Thyroid gland (tissue), 4 donors: ENCODE results near the gene PPM1H. TPM values are rescaled to one million over a fixed set of nuclear protein-coding genes. Genes with fewer than 3 reads are reported as not detected.
"Not testable (repeated sequence)": the region's sequence is repeated elsewhere in the genome, so short reads cannot be mapped to it uniquely, and the experiment has no call there.

Experiments used
- DNase-seq, 2 donors: peaks; one replicate each; pipeline ENCODE4 v3.0.0-alpha.2; 2019
- H3K27ac ChIP-seq, 3 donors: fragments of 200-600 bp; sonication (generic); 1 replicate in 2 of 3; 2 replicates in 1 of 3; pipeline ENCODE4 v1.5.1; 2016 to 2019; ENCODE audit warnings: mild to moderate bottlenecking in 1 of 3, moderate library complexity in 1 of 3
- H3K27me3 ChIP-seq: fragments of 200-600 bp; sonication (generic); one replicate; pipeline ENCODE4 v1.5.1; 2019
- H3K36me3 ChIP-seq, 2 donors: fragments of 200-600 bp; sonication (generic); one replicate each; pipeline ENCODE4 v1.5.1; 2016 to 2019
- H3K4me1 ChIP-seq, 2 donors: fragments of 200-600 bp; sonication (generic); one replicate each; pipeline ENCODE4 v1.5.1; 2017 to 2019
- H3K4me3 ChIP-seq, 3 donors: fragments of 200-600 bp; sonication (generic); replicated peaks in 1 of 3; 1 replicate in 2 of 3; 2 replicates in 1 of 3; pipeline ENCODE4 v1.5.1; 2016; ENCODE audit warnings: mild to moderate bottlenecking in 1 of 3
- H3K9me3 ChIP-seq: fragments of 200-600 bp; sonication (generic); one replicate; pipeline ENCODE4 v1.5.1; 2017
- POLR2A ChIP-seq, 2 donors: fragments of 450-650 bp; IDR thresholded peaks; one replicate each; pipeline ENCODE4 v1.6.1; 2017; ENCODE audit warnings: antibody characterized with exemption in 2 of 2, mild to moderate bottlenecking in 2 of 2, moderate library complexity in 1 of 2
- WGBS, 2 donors: methylation state at CpG; one replicate each; pipeline ENCODE4 v1.1.5; 2017; 5-methylcytosine and 5-hydroxymethylcytosine counted together
- intact Hi-C: fragments of 100-400 bp; cut with DNase I; formaldehyde crosslinking; loops from one replicate; pipeline ENCODE4 v1.15.1; 2023
- total RNA-seq, 4 donors: library from RNA; depleted of rRNA; stranded (reverse); fragments of >200 nt; gene quantifications; one replicate each; pipeline ENCODE4 v1.2.3, GENCODE V29; 2016
- TF ChIP-seq, protein P1 (sequence below), 6 experiments: fragments of 200-600 bp in 3 of 6; fragments of 450-650 bp in 3 of 6; sonication (generic) in 3 of 6; IDR thresholded peaks; one replicate each; pipeline ENCODE4 v1.5.1; 2016 to 2019; ENCODE audit warnings: antibody characterized with exemption in 6 of 6, mild to moderate bottlenecking in 2 of 6, inconsistent platforms in 1 of 6, moderate library complexity in 1 of 6

PPM1H gene
- total RNA-seq, 4 donors from 2014 or later: 3.9 to 12.7 (median 9.0) TPM

GRCh38 chr12:62827042-62827441 lies 107.9 kb downstream of the PPM1H start:
- WGBS, 2 donors: 96 to 97% methylated on average over 2 of the region's 2 CpGs
- TF ChIP-seq POLR2A (IDR thresholded peaks at IDR 0.05): no peak
- TF ChIP-seq, protein P1, sequence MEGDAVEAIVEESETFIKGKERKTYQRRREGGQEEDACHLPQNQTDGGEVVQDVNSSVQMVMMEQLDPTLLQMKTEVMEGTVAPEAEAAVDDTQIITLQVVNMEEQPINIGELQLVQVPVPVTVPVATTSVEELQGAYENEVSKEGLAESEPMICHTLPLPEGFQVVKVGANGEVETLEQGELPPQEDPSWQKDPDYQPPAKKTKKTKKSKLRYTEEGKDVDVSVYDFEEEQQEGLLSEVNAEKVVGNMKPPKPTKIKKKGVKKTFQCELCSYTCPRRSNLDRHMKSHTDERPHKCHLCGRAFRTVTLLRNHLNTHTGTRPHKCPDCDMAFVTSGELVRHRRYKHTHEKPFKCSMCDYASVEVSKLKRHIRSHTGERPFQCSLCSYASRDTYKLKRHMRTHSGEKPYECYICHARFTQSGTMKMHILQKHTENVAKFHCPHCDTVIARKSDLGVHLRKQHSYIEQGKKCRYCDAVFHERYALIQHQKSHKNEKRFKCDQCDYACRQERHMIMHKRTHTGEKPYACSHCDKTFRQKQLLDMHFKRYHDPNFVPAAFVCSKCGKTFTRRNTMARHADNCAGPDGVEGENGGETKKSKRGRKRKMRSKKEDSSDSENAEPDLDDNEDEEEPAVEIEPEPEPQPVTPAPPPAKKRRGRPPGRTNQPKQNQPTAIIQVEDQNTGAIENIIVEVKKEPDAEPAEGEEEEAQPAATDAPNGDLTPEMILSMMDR (IDR thresholded peaks at IDR 0.05): no peak
- no peak overlapping the region for H3K27ac ChIP-seq
- H3K9me3 ChIP-seq: no peaks in the 10 kb centered on the region
- H3K4me1 ChIP-seq: no peaks in the 10 kb centered on the region
- no peaks in the 10 kb centered on the region for H3K36me3 ChIP-seq
- no peak for DNase-seq
- H3K27me3 ChIP-seq: no peaks in the 10 kb centered on the region
- no peak overlapping the region for H3K4me3 ChIP-seq
- intact Hi-C loops: no loop called here

DNA sequence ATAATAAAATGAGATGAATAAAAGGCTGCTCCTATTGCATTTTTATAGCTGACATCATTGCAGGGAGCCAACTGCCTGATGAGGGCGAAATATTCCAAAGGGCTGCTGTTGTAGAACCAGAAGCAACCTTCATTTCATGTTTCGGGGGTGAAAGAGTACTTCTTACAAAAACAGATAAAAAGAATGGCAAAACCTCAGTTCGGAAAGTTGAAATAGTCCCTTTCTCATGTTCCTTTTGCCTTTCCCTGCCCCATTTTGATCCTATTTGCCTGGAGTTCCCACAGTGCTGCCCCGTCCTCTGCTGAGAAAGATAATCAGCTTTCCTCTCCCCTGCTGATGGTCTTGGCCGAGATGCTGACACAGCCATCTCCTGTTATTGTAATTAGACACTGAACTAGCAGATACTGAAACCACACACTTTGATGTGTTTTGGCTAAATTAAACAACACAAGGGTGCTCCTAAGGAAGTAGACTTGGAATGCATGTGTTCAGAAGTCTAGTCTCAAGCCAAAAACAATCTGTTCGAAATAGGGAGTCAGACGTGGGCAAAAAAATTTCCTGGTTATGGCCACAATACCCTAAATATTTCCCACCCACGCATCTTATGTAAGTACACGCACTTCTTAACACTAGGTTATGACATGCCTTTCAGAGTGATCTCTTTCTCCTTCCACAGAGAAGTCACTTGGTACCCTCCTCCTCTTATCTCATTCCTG lies 117.2 kb downstream of the PPM1H start:
- H3K27ac ChIP-seq: no peak overlapping the region
- no peaks in the 10 kb centered on the region for H3K9me3 ChIP-seq
- H3K4me1 ChIP-seq: peaks cover 0 to 5% of the 10 kb centered on the region in 2 donors
- H3K27me3 ChIP-seq: no peaks in the 10 kb centered on the region
- no peaks in the 10 kb centered on the region for H3K36me3 ChIP-seq
- WGBS, 2 donors: 61 to 63% methylated on average over 9 of the region's 9 CpGs
- H3K4me3 ChIP-seq: no peak overlapping the region
- DNase-seq: no peak
- intact Hi-C loops: no loop called here
- TF ChIP-seq, protein P1 (IDR thresholded peaks at IDR 0.05): no peak
- no peak for TF ChIP-seq POLR2A (IDR thresholded peaks at IDR 0.05)

DNA sequence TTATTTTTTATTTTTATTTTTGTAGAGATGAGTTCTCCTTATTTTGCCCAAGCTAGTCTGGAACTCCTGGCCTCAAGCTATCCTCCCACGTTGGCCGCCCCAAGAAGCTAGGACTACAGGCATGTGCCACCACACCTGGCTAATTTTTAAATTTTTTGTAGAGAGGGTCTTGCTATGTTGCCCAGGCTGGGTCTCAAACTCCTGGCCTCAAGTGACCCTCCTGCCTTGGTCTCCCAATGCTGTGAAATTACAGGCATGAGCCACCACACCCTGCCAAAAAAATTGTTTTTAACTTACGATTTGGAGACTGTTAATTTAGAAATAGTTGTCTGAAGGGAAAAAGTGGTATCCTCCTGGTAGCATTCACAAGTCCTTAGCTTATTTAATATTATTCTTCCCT lies 120.7 kb downstream of the PPM1H start:
- Histone ChIP-seq H3K27ac (no peak overlapping the region), H3K4me1 (peaks cover 0 to 5% of the 10 kb centered on the region in 2 donors), H3K4me3 (no peak overlapping the region), H3K36me3 (no peaks in the 10 kb centered on the region), H3K9me3 (no peaks in the 10 kb centered on the region), H3K27me3 (no peaks in the 10 kb centered on the region)
- DNase-seq: no peak
- TF ChIP-seq, protein P1 (IDR thresholded peaks at IDR 0.05): no peak
- no peak for TF ChIP-seq POLR2A (IDR thresholded peaks at IDR 0.05)
- intact Hi-C loops: no loop called here
- WGBS, 2 donors: 97 to 98% methylated on average over 3 of the region's 3 CpGs

DNA sequence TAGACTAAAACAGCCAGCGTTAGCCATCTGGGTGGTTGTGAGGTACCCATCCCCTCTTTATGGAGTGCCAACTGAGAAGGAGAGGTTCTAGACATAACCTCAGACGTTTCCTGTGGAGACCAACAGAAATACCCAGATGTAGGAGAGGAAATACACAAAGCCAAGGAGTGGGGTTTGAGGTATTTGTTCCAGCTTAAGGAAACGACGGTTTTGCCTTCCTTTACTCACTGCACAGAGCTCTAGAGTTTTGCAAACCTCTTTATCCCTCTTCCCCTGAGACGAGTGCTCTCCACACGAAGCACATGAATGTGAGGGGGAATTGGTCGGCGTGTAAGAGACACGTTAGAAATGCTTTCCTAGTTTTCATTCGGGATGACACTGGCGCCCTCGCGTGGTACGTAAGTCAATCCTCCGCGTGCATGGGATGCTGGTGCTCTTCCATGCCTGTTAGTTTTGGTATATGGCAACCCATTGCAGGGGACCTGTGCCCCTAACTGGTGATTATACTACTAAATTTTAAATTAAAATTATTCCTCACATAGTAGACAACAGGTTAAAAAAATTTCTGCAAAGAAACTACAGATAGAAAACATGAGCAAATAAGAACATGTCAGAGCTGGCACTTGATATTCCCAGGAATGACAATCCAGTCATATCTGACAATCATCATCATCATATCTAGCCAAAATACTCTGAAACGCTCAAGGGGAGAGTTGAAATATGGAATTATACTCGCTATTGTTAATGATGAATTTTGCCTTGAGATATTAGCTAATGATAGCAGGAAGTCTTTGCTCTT lies 121.7 kb downstream of the PPM1H start:
- H3K4me1 ChIP-seq: peaks cover 0 to 5% of the 10 kb centered on the region in 2 donors
- H3K27me3 ChIP-seq: no peaks in the 10 kb centered on the region
- no peaks in the 10 kb centered on the region for H3K36me3 ChIP-seq
- H3K9me3 ChIP-seq: no peaks in the 10 kb centered on the region
- WGBS, 2 donors: 7 to 8% methylated on average over 18 of the region's 18 CpGs
- no peak overlapping the region for H3K27ac ChIP-seq
- H3K4me3 ChIP-seq: no peak overlapping the region
- intact Hi-C loops: no loop called here
- peak; percentile 75 for DNase-seq
- TF ChIP-seq POLR2A (IDR thresholded peaks at IDR 0.05): no peak
- TF ChIP-seq, protein P1 (IDR thresholded peaks at IDR 0.05): peak; percentile 40 to 79 (median 68)

DNA sequence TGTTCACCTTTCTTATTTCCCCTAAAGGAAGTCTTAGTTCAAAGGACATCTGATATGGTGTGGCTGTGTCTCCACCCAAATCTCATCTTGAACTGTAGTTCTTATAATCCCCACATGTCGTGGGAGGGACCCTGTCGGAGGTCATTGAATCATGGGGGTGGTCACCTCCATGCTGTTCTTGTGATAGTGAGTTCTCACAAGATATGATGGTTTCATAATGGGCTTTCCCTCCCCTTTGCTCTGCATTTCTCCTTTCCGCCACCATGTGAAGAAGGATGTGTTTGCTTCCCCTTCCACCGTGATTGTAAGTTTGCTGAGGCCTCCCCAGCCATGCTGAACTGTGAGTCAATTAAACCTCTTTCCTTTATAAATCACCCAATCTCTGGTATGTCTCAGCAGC lies 123.5 kb downstream of the PPM1H start:
- intact Hi-C loops: not testable (repeated sequence)

More for the DNA sequence above, 123.5 kb downstream of the PPM1H start:
- DNase-seq, H3K4me3 ChIP-seq, H3K36me3 ChIP-seq, H3K4me1 ChIP-seq, H3K9me3 ChIP-seq, H3K27ac ChIP-seq, H3K27me3 ChIP-seq: not testable (repeated sequence)
- 86 to 87% methylated on average over 4 of the region's 4 CpGs for WGBS, 2 donors
